HCT116 (cell line): Measurements from ENCODE around the gene GRAP. TPM values are rescaled to one million over a fixed set of nuclear protein-coding genes. Genes with fewer than 3 reads are reported as not detected.

Experiments
- ATAC-seq: fragments of 200-7000 bp; cut with Tn5 transposase; 2 replicates; pipeline ENCODE4 v1.9.1; 2020; ENCODE audit warnings: mild to moderate bottlenecking, moderate library complexity
- BruUV-seq: library from RNA; stranded (reverse); fragments of 400-500 nt; replicated peaks from 2 replicates; lab custom pipeline; 2021; lab: Mats Ljungman, UMichigan
- CTCF ChIA-PET: fragments of 300-600 bp; sonication (Branson Sonifier 250); formaldehyde crosslinking; loops from one replicate; lab custom pipeline; 2021; ENCODE audit warnings: antibody characterized with exemption; lab: Charles Lee
- POLR2A ChIA-PET: fragments of 300-600, 350-600 bp; sonication (Branson Sonifier 250); formaldehyde crosslinking; loops from one replicate; lab custom pipeline; 2021; ENCODE audit warnings: antibody characterized with exemption; lab: Charles Lee
- RAD21 ChIA-PET, 2 experiments: fragments of 300-600 bp; sonication (Branson Sonifier 250); formaldehyde crosslinking; loops; one replicate each; lab custom pipeline; 2023; ENCODE audit warnings: low total read pairs in 2 of 2; ENCODE audit not compliant: uncharacterized antibody in 2 of 2, unreplicated experiment in 2 of 2, low non-redundant PET in 1 of 2; lab: Charles Lee
- DNase-seq: peaks from one replicate; pipeline ENCODE4 v3.0.0-alpha.2; 2010; ENCODE audit warnings: low read depth, low spot score
- H2AFZ ChIP-seq: fragments of 200-600 bp; shearing (Covaris generic), sonication (generic); 2 replicates; pipeline ENCODE4 v1.6.1; 2017; ENCODE audit warnings: low read depth, mixed run types, mixed read lengths, antibody characterized with exemption, low read length; ENCODE audit not compliant: poor library complexity, severe bottlenecking
- H3K27ac ChIP-seq: 2 replicates; pipeline ENCODE4 v1.5.1; 2012; ENCODE audit warnings: low read depth, low read length
- H3K27me3 ChIP-seq: fragments of 200-600 bp; sonication (generic); 2 replicates; pipeline ENCODE4 v1.6.1; 2016; ENCODE audit warnings: mixed run types, low read length, mixed read lengths; ENCODE audit not compliant: insufficient read depth
- H3K36me3 ChIP-seq, 2 experiments: fragments of 200-500 bp in 1 of 2; fragments of 200-600 bp in 1 of 2; sonication (Bioruptor generic) in 1 of 2; sonication (generic) in 1 of 2; 2 replicates each; pipeline versions ENCODE4 v1.5.1 to v1.6.1; 2014 to 2016; ENCODE audit warnings: low read length in 2 of 2, inconsistent platforms in 1 of 2, mixed read lengths in 1 of 2, mixed run types in 1 of 2; ENCODE audit not compliant: insufficient read depth in 2 of 2, control insufficient read depth in 1 of 2
- H3K4me1 ChIP-seq, 2 experiments: fragments of 200-600 bp in 1 of 2; sonication (generic) in 1 of 2; 2 replicates each; pipeline versions ENCODE4 v1.5.1 to v1.6.1; 2012 to 2017; ENCODE audit warnings: low read length in 2 of 2, inconsistent platforms in 1 of 2, mild to moderate bottlenecking in 1 of 2, mixed read lengths in 1 of 2, mixed run types in 1 of 2, moderate library complexity in 1 of 2; ENCODE audit not compliant: insufficient read depth in 2 of 2, control insufficient read depth in 1 of 2
- H3K4me2 ChIP-seq: fragments of 200-600 bp; sonication (generic); 2 replicates; pipeline ENCODE4 v1.6.1; 2017; ENCODE audit warnings: mixed run types, low read length, mixed read lengths
- H3K4me3 ChIP-seq, 2 experiments: fragments of 200-600 bp in 1 of 2; sonication (generic) in 1 of 2; replicated peaks in 1 of 2; 2 replicates each; pipeline ENCODE4 v1.5.1; 2011 to 2016; ENCODE audit warnings: low read length in 2 of 2, control low read depth in 1 of 2, low read depth in 1 of 2, mild to moderate bottlenecking in 1 of 2, mixed read lengths in 1 of 2, mixed run types in 1 of 2
- H3K79me2 ChIP-seq: fragments of 200-600 bp; sonication (generic); 2 replicates; pipeline ENCODE4 v1.6.1; 2017; ENCODE audit warnings: mild to moderate bottlenecking, mixed run types, low read length, moderate library complexity, mixed read lengths; ENCODE audit not compliant: insufficient read depth
- H3K9ac ChIP-seq: fragments of 200-600 bp; sonication (generic); 2 replicates; pipeline ENCODE4 v1.6.1; 2016; ENCODE audit warnings: low read length, mixed read lengths
- H3K9me2 ChIP-seq: fragments of 200-600 bp; sonication (generic), shearing (Covaris generic); 2 replicates; pipeline ENCODE4 v1.6.1; 2017; ENCODE audit warnings: mixed run types, mild to moderate bottlenecking, moderate library complexity; ENCODE audit not compliant: insufficient read depth
- H3K9me3 ChIP-seq, 2 experiments: fragments of 200-500 bp in 1 of 2; fragments of 200-600 bp in 1 of 2; sonication (Bioruptor generic) in 1 of 2; sonication (generic) in 1 of 2; 2 replicates each; pipeline ENCODE4 v1.6.1; 2014 to 2017; ENCODE audit warnings: low read length in 2 of 2, mixed read lengths in 2 of 2, inconsistent platforms in 1 of 2, low read depth in 1 of 2, mild to moderate bottlenecking in 1 of 2, mixed run types in 1 of 2, moderate library complexity in 1 of 2; ENCODE audit not compliant: control insufficient read depth in 1 of 2, insufficient read depth in 1 of 2
- H4K20me1 ChIP-seq: fragments of 200-600 bp; sonication (generic), shearing (Covaris generic); 2 replicates; pipeline ENCODE4 v1.6.1; 2017; ENCODE audit warnings: mixed run types, mild to moderate bottlenecking, moderate library complexity; ENCODE audit not compliant: insufficient read depth
- ATF3 ChIP-seq: IDR thresholded peaks from 2 replicates; pipeline ENCODE4 v1.6.1; 2012
- CBX3 ChIP-seq: IDR thresholded peaks from 2 replicates; pipeline ENCODE4 v1.6.1; 2012; ENCODE audit warnings: low read depth
- CEBPB ChIP-seq: IDR thresholded peaks from 2 replicates; pipeline ENCODE4 v1.6.1; 2012; ENCODE audit warnings: low read depth
- CTCF ChIP-seq, 3 experiments: fragments of 200-600 bp in 1 of 3; sonication (generic) in 1 of 3; IDR thresholded peaks in 2 of 3; conservative IDR thresholded peaks in 1 of 3; 2 replicates each; pipeline ENCODE4 v1.5.1; 2012 to 2017; ENCODE audit warnings: low read depth in 2 of 3, low read length in 2 of 3, antibody characterized with exemption in 1 of 3, borderline replicate concordance in 1 of 3, control low read depth in 1 of 3, mild to moderate bottlenecking in 1 of 3, mixed read lengths in 1 of 3, mixed run types in 1 of 3, moderate library complexity in 1 of 3; ENCODE audit not compliant: insufficient read depth in 1 of 3
- EGR1 ChIP-seq: IDR thresholded peaks from 2 replicates; pipeline ENCODE4 v1.6.1; 2012; ENCODE audit warnings: low read depth
- EZH2 ChIP-seq: fragments of 200-600 bp; sonication (generic); IDR thresholded peaks from 2 replicates; pipeline ENCODE4 v1.6.1; 2017; ENCODE audit warnings: antibody characterized with exemption, mixed run types
- MAX ChIP-seq: IDR thresholded peaks from 2 replicates; pipeline ENCODE4 v1.6.1; 2012
- POLR2A ChIP-seq: IDR thresholded peaks from 2 replicates; pipeline ENCODE4 v1.7.0; 2011; ENCODE audit warnings: borderline replicate concordance; ENCODE audit not compliant: insufficient read depth, insufficient read length; ENCODE audit errors: extremely low read depth
- RAD21 ChIP-seq: IDR thresholded peaks from 2 replicates; pipeline ENCODE4 v1.6.1; 2012; ENCODE audit warnings: low read depth, mild to moderate bottlenecking
- REST ChIP-seq: IDR thresholded peaks from 2 replicates; pipeline ENCODE4 v1.6.1; 2012; ENCODE audit warnings: low read depth
- SIN3A ChIP-seq: IDR thresholded peaks from 2 replicates; pipeline ENCODE4 v1.6.1; 2012; ENCODE audit warnings: low read depth
- SP1 ChIP-seq: IDR thresholded peaks from 2 replicates; pipeline ENCODE4 v1.6.1; 2012; ENCODE audit warnings: low read depth
- SRF ChIP-seq: IDR thresholded peaks from 2 replicates; pipeline ENCODE4 v1.6.1; 2012; ENCODE audit warnings: low read depth
- TCF7L2 ChIP-seq: IDR thresholded peaks from 2 replicates; pipeline ENCODE4 v1.7.0; 2011; ENCODE audit warnings: borderline replicate concordance, inconsistent platforms; ENCODE audit not compliant: insufficient read depth, insufficient read length; ENCODE audit errors: extremely low read depth
- ZBTB33 ChIP-seq: IDR thresholded peaks from 2 replicates; pipeline ENCODE4 v1.6.1; 2011; ENCODE audit warnings: mild to moderate bottlenecking, low read length, moderate library complexity; ENCODE audit not compliant: insufficient replicate concordance; ENCODE audit errors: extremely low read depth
- ZFX ChIP-seq: fragments of 450-650 bp; IDR thresholded peaks from 2 replicates; pipeline ENCODE4 v1.6.1; 2017
- intact Hi-C: fragments of 100-400 bp; cut with micrococcal nuclease; formaldehyde crosslinking; loops from 2 replicates; pipeline ENCODE4 v1.10.0; 2022
- total RNA-seq: library from RNA; stranded (reverse); gene quantifications from one replicate; pipeline ENCODE4 v1.2.1, GENCODE V29; 2021; ENCODE audit not compliant: unreplicated experiment

Gene GRAP
- total RNA-seq, 1 experiment from 2014 or later, result 0.27 TPM

- Histone ChIP-seq H3K9ac (no peak overlapping the region; the same call in 1 of the 2 replicates), H4K20me1 (no peaks in the 10 kb centered on the region; the same call in 1 of the 2 replicates), H3K4me3 (no peak overlapping the region), H3K36me3 (peaks cover 5 to 26% of the 10 kb centered on the region in 2 experiments; a peak in 3 of 4 replicates), H3K9me2 (no peaks in the 10 kb centered on the region), H3K4me2 (peak overlapping the region; percentile 100), H3K4me1 (peaks cover 13 to 36% of the 10 kb centered on the region in 2 experiments; a peak in 3 of 4 replicates), H2AFZ (no peak overlapping the region), H3K27me3 (no peaks in the 10 kb centered on the region), H3K27ac (no peak overlapping the region; the same call in 1 of the 2 replicates), H3K79me2 (peaks cover 35% of the 10 kb centered on the region), H3K9me3 (no peaks in the 10 kb centered on the region)
- ATAC-seq (no peak), DNase-seq (no peak)
- CTCF ChIA-PET, result no interaction called here
- RAD21 ChIA-PET, result no interaction called here
- no TSS peak for BruUV-seq
- no peak for TF ChIP-seq SP1
- TF ChIP-seq CEBPB, result no peak
- no peak for TF ChIP-seq ZBTB33
- no peak for TF ChIP-seq SRF
- no peak for TF ChIP-seq POLR2A
- TF ChIP-seq RAD21, result no peak
- no peak for TF ChIP-seq ATF3
- no peak for TF ChIP-seq ZFX
- no peak for TF ChIP-seq TCF7L2
- TF ChIP-seq CTCF (IDR thresholded peaks at IDR 0.05 in 2 of 3, conservative IDR thresholded peaks at IDR 0.05 in 1 of 3; ENCODE audit: borderline replicate concordance in 1 of 3, insufficient read depth in 1 of 3, low read depth in 2 of 3, low read length in 2 of 3), result no peak
- no peak for TF ChIP-seq EZH2
- no peak for TF ChIP-seq EGR1
- TF ChIP-seq CBX3, result no peak
- no peak for TF ChIP-seq REST
- no peak for TF ChIP-seq SIN3A
- TF ChIP-seq MAX, result no peak
- POLR2A ChIA-PET, result no interaction called here
- intact Hi-C loops, result no loop called here
Measured at GRCh38 chr17:19005789-19006430, 40.8 kb downstream of the GRAP start.
